ENCODE measurements around the gene GPSM3. TPM values are rescaled to one million over a fixed set of nuclear protein-coding genes. Genes with fewer than 3 reads are reported as not detected.

The GPSM3 gene
- total RNA-seq, 1 donor from 2014 or later: 4.5 TPM

GRCh38 chr6:32191696-32192607 lies 491 bp downstream of the GPSM3 start:
- H3K27ac ChIP-seq: no peak overlapping the region
- TF ChIP-seq EZH2 (IDR thresholded peaks at IDR 0.05) (no peak), EZH2phosphoT487 (IDR thresholded peaks at IDR 0.05) (no peak)
- TF ChIP-seq, protein P1, sequence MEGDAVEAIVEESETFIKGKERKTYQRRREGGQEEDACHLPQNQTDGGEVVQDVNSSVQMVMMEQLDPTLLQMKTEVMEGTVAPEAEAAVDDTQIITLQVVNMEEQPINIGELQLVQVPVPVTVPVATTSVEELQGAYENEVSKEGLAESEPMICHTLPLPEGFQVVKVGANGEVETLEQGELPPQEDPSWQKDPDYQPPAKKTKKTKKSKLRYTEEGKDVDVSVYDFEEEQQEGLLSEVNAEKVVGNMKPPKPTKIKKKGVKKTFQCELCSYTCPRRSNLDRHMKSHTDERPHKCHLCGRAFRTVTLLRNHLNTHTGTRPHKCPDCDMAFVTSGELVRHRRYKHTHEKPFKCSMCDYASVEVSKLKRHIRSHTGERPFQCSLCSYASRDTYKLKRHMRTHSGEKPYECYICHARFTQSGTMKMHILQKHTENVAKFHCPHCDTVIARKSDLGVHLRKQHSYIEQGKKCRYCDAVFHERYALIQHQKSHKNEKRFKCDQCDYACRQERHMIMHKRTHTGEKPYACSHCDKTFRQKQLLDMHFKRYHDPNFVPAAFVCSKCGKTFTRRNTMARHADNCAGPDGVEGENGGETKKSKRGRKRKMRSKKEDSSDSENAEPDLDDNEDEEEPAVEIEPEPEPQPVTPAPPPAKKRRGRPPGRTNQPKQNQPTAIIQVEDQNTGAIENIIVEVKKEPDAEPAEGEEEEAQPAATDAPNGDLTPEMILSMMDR (IDR thresholded peaks at IDR 0.05): no peak
- H3K4me3 ChIP-seq: no peak overlapping the region

DNA sequence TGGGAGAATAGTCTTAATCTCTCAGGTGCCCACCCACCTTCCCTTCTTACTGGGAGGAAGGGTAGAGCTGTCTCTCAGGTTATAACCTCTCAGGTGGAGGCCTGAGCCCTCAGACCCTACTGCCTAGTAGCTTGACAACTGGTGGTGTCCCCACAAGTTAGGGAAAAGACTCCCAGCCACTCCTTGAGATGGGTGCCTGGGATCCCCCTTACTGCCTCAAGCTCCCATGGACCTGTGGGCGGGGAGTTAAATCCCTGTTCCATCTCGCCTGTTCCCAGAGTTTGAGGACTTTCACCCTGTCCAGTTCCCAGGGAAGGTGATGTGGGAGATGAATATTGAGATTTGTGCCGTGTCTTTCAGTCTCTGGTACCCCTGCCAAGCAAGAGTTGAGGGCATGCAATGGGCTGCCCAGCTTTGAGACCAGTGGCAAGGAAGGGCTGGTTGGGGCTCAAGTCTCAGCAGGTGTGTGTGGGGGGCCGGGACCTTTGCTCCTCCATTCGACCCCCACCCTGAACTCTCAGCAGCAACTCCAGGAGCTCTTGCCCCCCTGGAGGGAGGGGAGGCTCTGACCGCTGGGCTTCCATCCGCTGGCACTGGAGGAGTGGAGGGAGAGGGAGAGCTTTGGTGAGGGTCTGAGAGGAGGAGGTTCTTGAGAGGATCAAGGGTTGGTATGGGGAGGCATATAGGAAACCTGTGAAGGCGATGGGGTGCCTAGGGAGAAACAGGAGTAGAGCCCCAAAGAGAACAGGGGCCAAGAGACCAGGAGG lies 1.3 kb downstream of the GPSM3 start:
- Histone ChIP-seq H3K27me3 (no peaks in the 10 kb centered on the region), H3K9ac (no peak overlapping the region), H3K4me2 (peak overlapping the region; percentile 99), H3K27ac (peak overlapping the region; percentile 78), H4K20me1 (ENCODE audit: low read depth) (peaks cover 23% of the 10 kb centered on the region), H3K4me1 (peaks cover 24% of the 10 kb centered on the region), H3K36me3 (no peaks in the 10 kb centered on the region), H3K79me2 (ENCODE audit: low read depth) (peaks cover 36% of the 10 kb centered on the region), H3F3A (ENCODE audit: low read depth) (peaks cover 50% of the 10 kb centered on the region), H2AFZ (replicated peaks) (no peak overlapping the region), H3K4me3 (peak overlapping the region; percentile 88), H3K9me3 (ENCODE audit: low read depth) (no peaks in the 10 kb centered on the region)
- peak overlapping the region; percentile 90 for H3K27ac Mint-ChIP-seq
- peaks cover 8% of the 10 kb centered on the region for H3K27me3 Mint-ChIP-seq (ENCODE audit: insufficient read depth, low read depth)
- DNase-seq (ENCODE audit: low spot score): no peak
- H3K4me1 Mint-ChIP-seq: peaks cover 61% of the 10 kb centered on the region
- H3K4me3 Mint-ChIP-seq: peak overlapping the region; percentile 72
- TF ChIP-seq EZH2phosphoT487 (IDR thresholded peaks at IDR 0.05) (no peak), EZH2 (IDR thresholded peaks at IDR 0.05) (no peak)
- TF ChIP-seq, protein P1 (IDR thresholded peaks at IDR 0.05): no peak
- H3K9me3 Mint-ChIP-seq: no peaks in the 10 kb centered on the region
- peaks cover 15% of the 10 kb centered on the region for H3K36me3 Mint-ChIP-seq

More at GRCh38 chr6:32191696-32192607, 491 bp downstream of the GPSM3 start:
- Mint-ChIP-seq H3K4me1 (peaks cover 61% of the 10 kb centered on the region), H3K9me3 (no peaks in the 10 kb centered on the region), H3K4me3 (peak overlapping the region; percentile 72), H3K27ac (peak overlapping the region; percentile 90), H3K27me3 (ENCODE audit: insufficient read depth, low read depth) (peaks cover 5% of the 10 kb centered on the region), H3K36me3 (peaks cover 9% of the 10 kb centered on the region)
- Histone ChIP-seq H3K9me3 (ENCODE audit: low read depth) (no peaks in the 10 kb centered on the region), H2AFZ (replicated peaks) (no peak overlapping the region), H3K27me3 (no peaks in the 10 kb centered on the region), H3K4me1 (peaks cover 29% of the 10 kb centered on the region), H3K79me2 (ENCODE audit: low read depth) (peaks cover 36% of the 10 kb centered on the region), H3K36me3 (no peaks in the 10 kb centered on the region), H3F3A (ENCODE audit: low read depth) (peaks cover 47% of the 10 kb centered on the region), H3K4me2 (peak overlapping the region; percentile 50), H4K20me1 (ENCODE audit: low read depth) (peaks cover 19% of the 10 kb centered on the region), H3K9ac (no peak overlapping the region)
- DNase-seq (ENCODE audit: low spot score): no peak

DNA sequence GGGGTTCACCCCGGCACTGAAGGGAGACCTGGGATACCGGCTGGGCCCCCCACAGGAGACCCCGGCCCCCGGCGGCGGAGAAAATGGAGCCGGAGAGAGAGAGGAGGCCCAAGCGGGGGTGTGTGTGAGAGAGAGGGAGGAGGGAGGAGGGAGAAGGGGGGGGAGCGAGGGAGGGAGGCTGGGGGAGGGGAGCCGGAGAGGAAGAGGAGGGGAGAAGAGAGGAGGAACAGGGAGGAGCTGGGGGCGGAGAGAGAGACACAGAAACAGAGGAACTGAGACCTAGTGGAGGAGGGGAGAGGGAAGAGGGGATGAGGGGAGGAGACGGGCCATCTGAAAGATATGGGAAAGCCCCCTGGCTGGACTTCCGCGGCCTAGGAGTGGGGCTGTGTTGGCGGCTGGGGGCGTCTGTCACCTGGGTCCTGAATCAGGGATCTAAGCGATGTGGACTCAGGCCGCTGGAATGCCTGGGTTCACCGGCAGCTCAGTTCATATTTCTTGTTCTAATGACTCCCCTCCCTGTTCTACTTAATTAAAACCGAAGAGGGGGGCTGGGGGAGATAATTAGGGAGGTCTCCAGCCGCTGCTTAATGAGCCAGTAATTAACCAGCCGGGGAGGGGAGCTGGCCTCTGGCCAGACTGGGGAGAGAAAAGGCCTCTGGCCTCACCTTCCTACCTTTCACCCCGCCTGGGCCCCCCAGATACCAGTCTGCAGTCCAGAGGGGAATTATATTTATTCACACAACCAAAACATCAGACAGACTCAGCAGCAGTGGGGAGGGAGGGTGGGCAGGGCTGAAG lies 2.2 kb downstream of the GPSM3 start, which contains the start of gene PBX2:
PBX2 (minus strand) TSS at position 149 of the 798 bp plus-strand sequence. CDS start 287 bp downstream, outside the sequence.
- Histone ChIP-seq H4K20me1 (ENCODE audit: low read depth) (peaks cover 27% of the 10 kb centered on the region), H3K36me3 (no peaks in the 10 kb centered on the region), H3K27ac (peak within 1 kb of the TSS; percentile 78), H2AFZ (replicated peaks) (no peak within 1 kb of the TSS), H3K4me1 (peaks cover 24% of the 10 kb centered on the region), H3K27me3 (no peaks in the 10 kb centered on the region), H3K9me3 (ENCODE audit: low read depth) (no peaks in the 10 kb centered on the region), H3K9ac (peak within 1 kb of the TSS; percentile 59), H3K4me2 (peak within 1 kb of the TSS; percentile 99), H3K4me3 (peak within 1 kb of the TSS; percentile 88), H3F3A (ENCODE audit: low read depth) (peaks cover 48% of the 10 kb centered on the region), H3K79me2 (ENCODE audit: low read depth) (peaks cover 36% of the 10 kb centered on the region)
- peak within 1 kb of the TSS; percentile 93 for H3K4me3 Mint-ChIP-seq
- no peaks in the 10 kb centered on the region for H3K9me3 Mint-ChIP-seq
- H3K4me1 Mint-ChIP-seq: peaks cover 67% of the 10 kb centered on the region
- no peak for TF ChIP-seq EZH2 (IDR thresholded peaks at IDR 0.05)
- TF ChIP-seq, protein P1 (IDR thresholded peaks at IDR 0.05): no peak
- TF ChIP-seq EZH2phosphoT487 (IDR thresholded peaks at IDR 0.05): no peak
- peaks cover 15% of the 10 kb centered on the region for H3K36me3 Mint-ChIP-seq
- peak; percentile 90 for DNase-seq (ENCODE audit: low spot score)
- H3K27ac Mint-ChIP-seq: peak within 1 kb of the TSS; percentile 96
- H3K27me3 Mint-ChIP-seq (ENCODE audit: insufficient read depth, low read depth): peaks cover 12% of the 10 kb centered on the region

Data from neural progenitor cell (in vitro differentiated cells).